ENCODE data around the gene ARID5B. TPM values are rescaled to one million over a fixed set of nuclear protein-coding genes. Genes with fewer than 3 reads are reported as not detected.

Gene ARID5B
- total RNA-seq, 1 experiment from 2014 or later = 0.04 TPM

- Histone ChIP-seq H3K18ac (ENCODE audit: insufficient read length, low read depth, low read length) (no peak overlapping the region), H3K4ac (ENCODE audit: low read depth, low read length) (no peak overlapping the region), H3K14ac (ENCODE audit: insufficient read depth, low read length) (no peak overlapping the region), H3K27ac (ENCODE audit: insufficient read length, low read depth, low read length) (no peak overlapping the region), H3K79me2 (ENCODE audit: insufficient read depth, low read length) (no peaks in the 10 kb centered on the region), H2BK20ac (ENCODE audit: low read depth, low read length, poor library complexity, severe bottlenecking) (no peak overlapping the region), H4K8ac (replicated peaks; ENCODE audit: insufficient read length, low read depth, low read length) (no peak overlapping the region), H4K20me1 (ENCODE audit: control insufficient read depth, insufficient read depth, insufficient read length) (no peaks in the 10 kb centered on the region), H3K56ac (ENCODE audit: insufficient read length, low read depth, low read length) (no peak overlapping the region), H3K23ac (ENCODE audit: insufficient read length, low read depth, low read length) (no peak overlapping the region), H3K27me3 (ENCODE audit: insufficient read depth, low read length) (no peaks in the 10 kb centered on the region), H2BK12ac (ENCODE audit: insufficient read length, low read depth, low read length) (no peak overlapping the region), H3K23me2 (ENCODE audit: insufficient read length, low read depth, low read length, poor library complexity, severe bottlenecking) (no peaks in the 10 kb centered on the region), H2BK120ac (ENCODE audit: low read depth, low read length, poor library complexity, severe bottlenecking) (no peak overlapping the region), H4K91ac (ENCODE audit: insufficient read length, low read depth, low read length) (no peak overlapping the region), H3T11ph (ENCODE audit: low read length) (no peak overlapping the region), H3K79me1 (ENCODE audit: insufficient read depth, low read depth, low read length, poor library complexity, severe bottlenecking) (no peaks in the 10 kb centered on the region), H2BK5ac (ENCODE audit: insufficient read length, low read length) (no peak overlapping the region), H2BK15ac (ENCODE audit: low read depth, low read length) (no peak overlapping the region), H2AK5ac (ENCODE audit: insufficient read length, low read length) (no peak overlapping the region), H3K4me1 (ENCODE audit: insufficient read depth, low read length) (no peaks in the 10 kb centered on the region), H3K4me2 (ENCODE audit: insufficient read depth, insufficient read length, low read length) (no peak overlapping the region), H3K9ac (ENCODE audit: extremely low read depth, insufficient read length, low read length) (no peak overlapping the region), H4K5ac (ENCODE audit: insufficient read length, low read depth, low read length) (no peak overlapping the region), H2AFZ (ENCODE audit: low read length) (no peak overlapping the region), H3K9me3 (ENCODE audit: control insufficient read depth, low read depth, low read length) (no peaks in the 10 kb centered on the region)
- H3K27ac Mint-ChIP-seq = no peak overlapping the region
- peaks cover 0 to 3% of the 10 kb centered on the region in 2 experiments; a peak in 3 of 4 replicates for H3K4me1 Mint-ChIP-seq
- H3K27me3 Mint-ChIP-seq (ENCODE audit: low read depth) = no peaks in the 10 kb centered on the region
- no peak overlapping the region for H3K4me3 Mint-ChIP-seq
- no peaks in the 10 kb centered on the region for H3K36me3 Mint-ChIP-seq (ENCODE audit: insufficient read depth in 1 of 3, low read depth in 3 of 3)
- no peaks in the 10 kb centered on the region for H3K9me3 Mint-ChIP-seq
- no CpG with 5 or more reads among the region's 6 CpGs for WGBS (ENCODE audit: extremely low coverage, insufficient read length, low lambda C conversion rate)
- DNase-seq = no peak
- TF ChIP-seq CTCF (conservative IDR thresholded peaks at IDR 0.05) = no peak
These were observed 21.9 kb downstream of the ARID5B start for GRCh38 chr10:61923210-61923949.
